H7 (cell line): ENCODE data around the gene DAB1. TPM values are rescaled to one million over a fixed set of nuclear protein-coding genes. Genes with fewer than 3 reads are reported as not detected.

Experiments used
- DNase-seq: peaks from one replicate; pipeline ENCODE4 v3.0.0; 2012
- H3K27me3 ChIP-seq: 2 replicates; pipeline ENCODE4 v1.6.0; 2011; ENCODE audit warnings: mild to moderate bottlenecking, low read length; ENCODE audit not compliant: control insufficient read depth, insufficient read depth
- H3K36me3 ChIP-seq: replicated peaks from 2 replicates; pipeline ENCODE4 v1.5.1; 2011; ENCODE audit warnings: low read length; ENCODE audit not compliant: control insufficient read depth, insufficient read depth
- H3K4me3 ChIP-seq: 2 replicates; pipeline ENCODE4 v1.5.1; 2011; ENCODE audit warnings: low read depth, mild to moderate bottlenecking, control low read depth, low read length, moderate library complexity; ENCODE audit not compliant: insufficient read depth
- total RNA-seq: library from RNA; depleted of rRNA; stranded (reverse); fragments of >200 nt; shearing (Covaris generic); gene quantifications from 2 replicates; pipeline ENCODE4 v1.2.3, GENCODE V29; 2014

The DAB1 gene
- total RNA-seq, 1 experiment from 2014 or later: 16.4 TPM

DNA sequence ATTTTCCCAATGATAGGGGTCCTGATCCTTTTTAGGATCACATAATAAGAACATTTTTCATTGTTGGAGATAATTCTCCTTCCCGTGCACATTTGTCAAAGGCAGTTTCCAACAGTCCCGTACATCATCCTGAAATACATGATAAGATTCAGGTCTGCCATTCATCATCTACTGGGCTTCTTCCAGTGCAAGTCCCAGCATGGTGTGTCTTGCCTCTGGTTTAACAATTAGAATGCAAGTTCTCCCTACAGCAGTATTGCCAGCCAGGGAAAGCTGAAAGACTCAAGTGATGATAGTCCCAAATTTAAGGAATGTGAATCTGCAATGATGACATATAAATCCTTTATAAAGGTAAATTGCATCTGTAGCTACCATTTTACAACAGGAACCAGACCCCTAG, 146.2 kb downstream of the DAB1 start:
- Histone ChIP-seq H3K4me3 (no peak overlapping the region), H3K27me3 (no peaks in the 10 kb centered on the region), H3K36me3 (no peaks in the 10 kb centered on the region)
- DNase-seq: no peak

GRCh38 chr1:57276918-57277317, 146.9 kb downstream of the DAB1 start:
- Histone ChIP-seq H3K4me3 (no peak overlapping the region), H3K27me3 (no peaks in the 10 kb centered on the region)
- no peak for DNase-seq

DNA sequence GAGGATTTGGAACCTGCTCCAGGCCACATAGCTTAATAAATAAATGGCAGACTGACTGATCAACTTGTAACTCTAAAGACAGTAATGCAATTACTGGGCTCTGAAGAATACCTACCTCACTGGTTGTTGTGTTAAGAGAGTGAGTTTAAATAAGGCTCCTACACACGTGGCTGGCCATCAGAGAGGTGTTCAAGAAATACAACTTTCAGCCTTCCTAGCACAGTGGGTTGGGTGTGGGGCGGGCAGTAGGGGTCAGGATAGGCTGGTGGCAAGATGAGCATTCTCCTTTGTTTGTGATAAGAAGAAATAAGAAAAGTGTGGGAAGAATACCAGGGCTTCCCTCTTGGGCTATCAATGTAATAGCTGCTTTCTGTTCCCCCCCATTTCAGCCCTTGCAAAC, 151.3 kb downstream of the DAB1 start:
- no peaks in the 10 kb centered on the region for H3K27me3 ChIP-seq
- DNase-seq: no peak
- no peak overlapping the region for H3K4me3 ChIP-seq
- H3K36me3 ChIP-seq: no peaks in the 10 kb centered on the region

More at GRCh38 chr1:57276918-57277317, 146.9 kb downstream of the DAB1 start:
- H3K36me3 ChIP-seq: no peaks in the 10 kb centered on the region

DNA sequence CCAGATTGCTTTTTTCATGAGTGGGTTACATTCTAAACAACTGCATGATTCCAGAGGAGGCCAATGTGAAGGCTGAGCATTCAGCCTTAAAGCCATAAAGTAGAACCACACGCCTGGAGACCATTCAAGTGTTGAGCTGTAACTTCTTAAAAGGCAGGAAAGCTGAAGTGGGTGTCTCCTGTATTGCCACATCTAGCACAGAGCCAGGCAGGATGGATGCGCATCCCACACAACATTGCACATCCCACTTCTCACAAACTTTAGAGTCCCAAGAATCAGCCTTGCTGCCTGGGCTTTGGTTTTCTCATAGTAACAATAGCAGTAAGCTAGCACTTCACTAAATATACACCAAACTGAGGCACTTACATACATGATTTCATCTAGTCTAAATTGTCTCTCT, 151.7 kb downstream of the DAB1 start:
- DNase-seq: no peak
- Histone ChIP-seq H3K4me3 (no peak overlapping the region), H3K36me3 (no peaks in the 10 kb centered on the region), H3K27me3 (no peaks in the 10 kb centered on the region)

GRCh38 chr1:57270927-57271698, 152.7 kb downstream of the DAB1 start:
- no peak overlapping the region for H3K4me3 ChIP-seq
- no peak for DNase-seq
- H3K36me3 ChIP-seq: no peaks in the 10 kb centered on the region
- H3K27me3 ChIP-seq: no peaks in the 10 kb centered on the region

DNA sequence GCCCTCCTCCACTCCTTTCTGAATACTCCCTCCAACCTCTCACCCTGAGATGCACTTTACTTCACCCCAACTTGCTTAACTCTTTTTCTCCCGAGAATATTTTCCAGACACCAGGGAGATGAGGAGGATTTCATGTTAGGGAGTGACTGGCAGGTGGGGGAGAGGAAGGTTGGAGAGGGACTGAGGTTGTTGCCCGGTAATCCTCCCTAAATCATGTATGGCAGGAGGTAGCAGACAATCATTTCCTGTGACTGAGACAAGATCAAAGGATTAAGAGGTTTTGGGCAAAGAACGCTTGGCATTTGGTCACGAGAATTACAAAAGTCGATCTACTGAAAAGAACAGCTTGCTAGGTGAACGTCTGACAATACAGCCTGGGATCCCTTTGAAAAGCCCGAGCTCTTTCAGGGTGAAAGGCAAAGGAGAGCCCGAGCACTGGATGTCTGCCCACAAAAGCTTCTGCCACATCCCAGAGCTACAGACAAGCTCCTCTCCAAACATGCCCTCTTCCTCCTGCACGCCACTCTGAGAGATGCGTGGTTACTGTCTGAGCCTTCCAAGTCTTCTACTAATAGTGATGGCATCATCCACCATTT, 154.1 kb downstream of the DAB1 start:
- H3K36me3 ChIP-seq: no peaks in the 10 kb centered on the region
- no peak overlapping the region for H3K4me3 ChIP-seq
- H3K27me3 ChIP-seq: no peaks in the 10 kb centered on the region
- no peak for DNase-seq

GRCh38 chr1:57265104-57265503, 158.8 kb downstream of the DAB1 start:
- no peak for DNase-seq
- H3K4me3 ChIP-seq: no peak overlapping the region
- H3K36me3 ChIP-seq: no peaks in the 10 kb centered on the region
- no peaks in the 10 kb centered on the region for H3K27me3 ChIP-seq

GRCh38 chr1:57262472-57262871, 161.4 kb downstream of the DAB1 start:
- Histone ChIP-seq H3K4me3 (no peak overlapping the region), H3K27me3 (no peaks in the 10 kb centered on the region), H3K36me3 (no peaks in the 10 kb centered on the region)
- peak; percentile 48 for DNase-seq

DNA sequence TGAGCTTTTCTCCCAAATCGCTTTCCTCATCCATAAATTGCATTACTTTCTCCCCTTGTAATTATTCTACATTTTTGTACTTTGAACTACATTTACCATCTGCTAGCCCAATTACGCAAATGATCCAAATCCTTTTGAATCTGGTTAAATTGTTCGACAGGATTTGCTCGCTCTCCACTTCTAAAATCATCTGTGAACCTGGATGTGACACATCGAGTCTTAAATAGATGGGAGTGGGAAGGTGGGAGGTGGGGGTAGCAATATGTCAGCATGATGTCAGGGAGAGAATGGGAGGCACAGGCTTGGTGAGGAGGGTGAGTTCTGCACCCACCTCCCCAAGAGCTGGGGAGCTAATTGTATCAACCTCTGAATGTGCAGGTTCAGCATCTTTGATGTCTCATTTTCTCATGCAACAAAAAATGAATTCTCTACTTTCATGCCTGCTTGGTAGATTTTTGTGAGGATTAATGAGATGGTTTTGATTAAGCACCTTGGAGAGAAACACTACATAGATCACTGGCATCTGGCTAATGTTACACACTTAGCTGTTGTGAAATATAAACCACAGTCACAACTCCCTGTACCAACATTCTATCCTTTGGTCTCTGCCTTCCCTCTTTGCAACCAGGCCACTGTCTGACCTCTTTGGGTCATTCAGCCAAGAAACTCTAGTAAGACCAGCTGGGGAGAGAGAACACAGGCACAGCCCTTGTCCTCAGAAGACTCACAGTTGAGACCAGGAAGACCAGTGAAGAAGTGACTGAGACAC, 165.1 kb downstream of the DAB1 start:
- Histone ChIP-seq H3K4me3 (no peak overlapping the region), H3K36me3 (no peaks in the 10 kb centered on the region), H3K27me3 (no peaks in the 10 kb centered on the region)
- no peak for DNase-seq

- no peak for DNase-seq
- Histone ChIP-seq H3K27me3 (no peaks in the 10 kb centered on the region), H3K36me3 (no peaks in the 10 kb centered on the region), H3K4me3 (no peak overlapping the region)
Measured at GRCh38 chr1:57255945-57256344, 167.9 kb downstream of the DAB1 start.

- DNase-seq: no peak
- H3K36me3 ChIP-seq: no peaks in the 10 kb centered on the region
- no peaks in the 10 kb centered on the region for H3K27me3 ChIP-seq
- H3K4me3 ChIP-seq: no peak overlapping the region
Measured at GRCh38 chr1:57254022-57254421, 169.8 kb downstream of the DAB1 start.

GRCh38 chr1:57252597-57253294, 171.1 kb downstream of the DAB1 start:
- Histone ChIP-seq H3K36me3 (no peaks in the 10 kb centered on the region), H3K27me3 (no peaks in the 10 kb centered on the region), H3K4me3 (no peak overlapping the region)
- DNase-seq: peak; percentile 45

DNA sequence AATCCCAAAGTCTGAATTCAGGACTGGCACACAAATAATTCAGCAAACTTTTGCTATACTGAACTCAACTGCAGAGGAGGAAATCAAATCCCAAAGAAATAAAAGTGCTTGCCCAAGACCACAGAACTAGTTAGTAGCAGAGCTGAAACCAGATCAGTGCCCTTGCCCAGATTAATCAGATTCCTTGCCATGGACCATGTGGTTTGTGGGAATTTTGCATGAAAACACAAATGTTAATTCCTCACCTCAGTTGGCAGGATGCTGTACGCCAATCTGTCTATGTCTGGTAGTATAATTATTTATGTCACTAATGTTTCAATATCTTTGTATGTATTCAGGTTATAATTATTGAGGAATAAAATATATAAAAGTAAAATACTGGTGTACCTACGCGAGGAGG, 173.8 kb downstream of the DAB1 start:
- no peak for DNase-seq
- no peaks in the 10 kb centered on the region for H3K36me3 ChIP-seq
- H3K27me3 ChIP-seq: no peaks in the 10 kb centered on the region

GRCh38 chr1:57249511-57249910, 174.3 kb downstream of the DAB1 start:
- Histone ChIP-seq H3K27me3 (no peaks in the 10 kb centered on the region), H3K4me3 (no peak overlapping the region), H3K36me3 (no peaks in the 10 kb centered on the region)
- DNase-seq: no peak

More for the DNA sequence above, 173.8 kb downstream of the DAB1 start:
- H3K4me3 ChIP-seq: no peak overlapping the region
